GM04503 (cell line): Measurements from ENCODE around the gene NKAIN2.
"Not testable (repeated sequence)": the region's sequence is repeated elsewhere in the genome, so short reads cannot be mapped to it uniquely, and the experiment has no call there.

Experiments
- DNase-seq: peaks from one replicate; pipeline ENCODE4 v3.0.0-alpha.2; 2012; ENCODE audit warnings: low read depth

NKAIN2 gene

GRCh38 chr6:123895346-123895745, 91.7 kb downstream of the NKAIN2 start:
- no peak for DNase-seq

GRCh38 chr6:123895806-123896205, 92.1 kb downstream of the NKAIN2 start:
- no peak for DNase-seq

GRCh38 chr6:123896869-123897268, 93.2 kb downstream of the NKAIN2 start:
- no peak for DNase-seq

- DNase-seq: no peak
These were observed 94.3 kb downstream of the NKAIN2 start for GRCh38 chr6:123897965-123898364.

- no peak for DNase-seq
These were observed 95.0 kb downstream of the NKAIN2 start for GRCh38 chr6:123898665-123899064.

- DNase-seq: no peak
These were observed 96.1 kb downstream of the NKAIN2 start for GRCh38 chr6:123899745-123900144.

- DNase-seq: no peak
These were observed 97.8 kb downstream of the NKAIN2 start for GRCh38 chr6:123901436-123901835.

- DNase-seq: no peak
These were observed 99.2 kb downstream of the NKAIN2 start for GRCh38 chr6:123902738-123903313.

- DNase-seq: no peak
These were observed 100.6 kb downstream of the NKAIN2 start for GRCh38 chr6:123904228-123904627.

- DNase-seq: no peak
These were observed 105.1 kb downstream of the NKAIN2 start for GRCh38 chr6:123908797-123909196.

- DNase-seq: no peak
These were observed 106.3 kb downstream of the NKAIN2 start for GRCh38 chr6:123909989-123910388.

- no peak for DNase-seq
These were observed 110.2 kb downstream of the NKAIN2 start for GRCh38 chr6:123913863-123914262.

GRCh38 chr6:123923379-123923778, 119.7 kb downstream of the NKAIN2 start:
- not testable (repeated sequence) for DNase-seq

GRCh38 chr6:123925350-123925749, 121.7 kb downstream of the NKAIN2 start:
- no peak for DNase-seq

- DNase-seq: no peak
These were observed 122.3 kb downstream of the NKAIN2 start for GRCh38 chr6:123925842-123926399.

GRCh38 chr6:123928529-123928928, 124.9 kb downstream of the NKAIN2 start:
- DNase-seq: no peak

- DNase-seq: no peak
These were observed 128.3 kb downstream of the NKAIN2 start for GRCh38 chr6:123931928-123932327.

- DNase-seq: no peak
These were observed 136.9 kb downstream of the NKAIN2 start for GRCh38 chr6:123940551-123940950.

GRCh38 chr6:123941855-123942254, 138.2 kb downstream of the NKAIN2 start:
- DNase-seq: no peak

GRCh38 chr6:123945386-123945785, 141.7 kb downstream of the NKAIN2 start:
- DNase-seq: no peak

GRCh38 chr6:123953920-123954319, 150.3 kb downstream of the NKAIN2 start:
- no peak for DNase-seq

GRCh38 chr6:123956492-123957139, 153.0 kb downstream of the NKAIN2 start:
- no peak for DNase-seq

GRCh38 chr6:123962508-123962907, 158.8 kb downstream of the NKAIN2 start:
- DNase-seq: no peak

- no peak for DNase-seq
These were observed 162.2 kb downstream of the NKAIN2 start for GRCh38 chr6:123965894-123966293.
